HG02610 (cell line): ENCODE results near the gene OR2A42.
"Not testable (repeated sequence)": the region's sequence is repeated elsewhere in the genome, so short reads cannot be mapped to it uniquely, and the experiment has no call there.

ENCODE experiments used
- ATAC-seq: cut with Tn5 transposase; IDR thresholded peaks from one replicate; pipeline ENCODE4 v1.9.1; 2021; ENCODE audit warnings: mild to moderate bottlenecking, moderate library complexity; ENCODE audit not compliant: unreplicated experiment

The OR2A42 gene

GRCh38 chr7:144239365-144239764 lies at the start of gene OR2A42:
Gene OR2A42, minus strand, starts transcription at chr7:144239605. Its CDS starts 6,762 bp downstream, at chr7:144232843.
- not testable (repeated sequence) for ATAC-seq

- not testable (repeated sequence) for ATAC-seq
These were observed 47.9 kb upstream of the OR2A42 start for GRCh38 chr7:144287171-144287784.

- ATAC-seq: not testable (repeated sequence)
These were observed 44.3 kb upstream of the OR2A42 start for GRCh38 chr7:144283716-144284115.

- not testable (repeated sequence) for ATAC-seq
These were observed 43.1 kb upstream of the OR2A42 start for GRCh38 chr7:144282490-144282889.

GRCh38 chr7:144281981-144282380 lies 42.6 kb upstream of the OR2A42 start:
- not testable (repeated sequence) for ATAC-seq

- not testable (repeated sequence) for ATAC-seq
These were observed 40.6 kb upstream of the OR2A42 start for GRCh38 chr7:144280010-144280409.

GRCh38 chr7:144275281-144275680 lies 35.9 kb upstream of the OR2A42 start:
- ATAC-seq: not testable (repeated sequence)

- not testable (repeated sequence) for ATAC-seq
These were observed 29.8 kb upstream of the OR2A42 start, which contains the start of gene CTAGE8 for GRCh38 chr7:144269188-144269587. Gene CTAGE8, minus strand, starts transcription at chr7:144269288. Its CDS starts 38 bp downstream, at chr7:144269250.

- ATAC-seq: not testable (repeated sequence)
These were observed 25.3 kb upstream of the OR2A42 start, which contains the start of gene OR2A7 for GRCh38 chr7:144264692-144265091. Gene OR2A7, minus strand, starts transcription at chr7:144264792. Its CDS starts 5,164 bp downstream, at chr7:144259628.

- not testable (repeated sequence) for ATAC-seq
These were observed 22.7 kb upstream of the OR2A42 start for GRCh38 chr7:144262128-144262527.

- not testable (repeated sequence) for ATAC-seq
These were observed 19.7 kb upstream of the OR2A42 start for GRCh38 chr7:144259067-144259466.

GRCh38 chr7:144256112-144256511 lies 16.7 kb upstream of the OR2A42 start:
- ATAC-seq: no peak

- no peak for ATAC-seq
These were observed 16.1 kb upstream of the OR2A42 start for GRCh38 chr7:144255471-144255897.

GRCh38 chr7:144252307-144252706 lies 12.9 kb upstream of the OR2A42 start:
- ATAC-seq: not testable (repeated sequence)

- ATAC-seq: peak; percentile 70
These were observed 8.4 kb upstream of the OR2A42 start for GRCh38 chr7:144247674-144248330.

- ATAC-seq: not testable (repeated sequence)
These were observed 7.6 kb upstream of the OR2A42 start for GRCh38 chr7:144246967-144247366.

GRCh38 chr7:144245372-144245771 lies 6.0 kb upstream of the OR2A42 start:
- not testable (repeated sequence) for ATAC-seq

GRCh38 chr7:144238530-144239082 lies 799 bp downstream of the OR2A42 start:
- not testable (repeated sequence) for ATAC-seq

- ATAC-seq: not testable (repeated sequence)
These were observed 6.4 kb downstream of the OR2A42 start for GRCh38 chr7:144233039-144233438.

GRCh38 chr7:144231027-144231426 lies 8.4 kb downstream of the OR2A42 start:
- ATAC-seq: not testable (repeated sequence)

- not testable (repeated sequence) for ATAC-seq
These were observed 10.6 kb downstream of the OR2A42 start for GRCh38 chr7:144228810-144229209.

- ATAC-seq: not testable (repeated sequence)
These were observed 12.5 kb downstream of the OR2A42 start for GRCh38 chr7:144226866-144227265.
